Muscle layer of duodenum (tissue), 2 donors: Measurements from ENCODE around the gene TSTD1.
A peak's percentile ranks its signal among the peaks of the same experiment; 100 is the strongest.

Experiments used
- H3K27ac ChIP-seq: one replicate; pipeline ENCODE4 v1.7.0; 2013; ENCODE audit warnings: mild to moderate bottlenecking, low read length
- H3K27me3 ChIP-seq: one replicate; pipeline ENCODE4 v1.7.0; 2013; ENCODE audit warnings: low read depth, mild to moderate bottlenecking, control low read depth, low read length
- H3K36me3 ChIP-seq, 2 donors: one replicate each; pipeline ENCODE4 v1.7.0; 2013; ENCODE audit warnings: low read length in 2 of 2, control low read depth in 1 of 2, mild to moderate bottlenecking in 1 of 2; ENCODE audit not compliant: insufficient read depth in 2 of 2, control insufficient read depth in 1 of 2
- H3K4me1 ChIP-seq, 2 donors: one replicate each; pipeline ENCODE4 v1.7.0; 2013; ENCODE audit warnings: low read length in 2 of 2, mild to moderate bottlenecking in 2 of 2, control low read depth in 1 of 2, moderate library complexity in 1 of 2; ENCODE audit not compliant: insufficient read depth in 2 of 2, control insufficient read depth in 1 of 2
- H3K4me3 ChIP-seq, 2 donors: one replicate each; pipeline ENCODE4 v1.7.0; 2013; ENCODE audit warnings: low read length in 2 of 2, low read depth in 1 of 2, mild to moderate bottlenecking in 1 of 2
- H3K9me3 ChIP-seq, 2 donors: one replicate each; pipeline ENCODE4 v1.7.0; 2013; ENCODE audit warnings: low read length in 2 of 2, control low read depth in 1 of 2, mild to moderate bottlenecking in 1 of 2; ENCODE audit not compliant: control insufficient read depth in 1 of 2
- donor health status: healthy.

TSTD1 gene, protein sequence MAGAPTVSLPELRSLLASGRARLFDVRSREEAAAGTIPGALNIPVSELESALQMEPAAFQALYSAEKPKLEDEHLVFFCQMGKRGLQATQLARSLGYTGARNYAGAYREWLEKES

DNA sequence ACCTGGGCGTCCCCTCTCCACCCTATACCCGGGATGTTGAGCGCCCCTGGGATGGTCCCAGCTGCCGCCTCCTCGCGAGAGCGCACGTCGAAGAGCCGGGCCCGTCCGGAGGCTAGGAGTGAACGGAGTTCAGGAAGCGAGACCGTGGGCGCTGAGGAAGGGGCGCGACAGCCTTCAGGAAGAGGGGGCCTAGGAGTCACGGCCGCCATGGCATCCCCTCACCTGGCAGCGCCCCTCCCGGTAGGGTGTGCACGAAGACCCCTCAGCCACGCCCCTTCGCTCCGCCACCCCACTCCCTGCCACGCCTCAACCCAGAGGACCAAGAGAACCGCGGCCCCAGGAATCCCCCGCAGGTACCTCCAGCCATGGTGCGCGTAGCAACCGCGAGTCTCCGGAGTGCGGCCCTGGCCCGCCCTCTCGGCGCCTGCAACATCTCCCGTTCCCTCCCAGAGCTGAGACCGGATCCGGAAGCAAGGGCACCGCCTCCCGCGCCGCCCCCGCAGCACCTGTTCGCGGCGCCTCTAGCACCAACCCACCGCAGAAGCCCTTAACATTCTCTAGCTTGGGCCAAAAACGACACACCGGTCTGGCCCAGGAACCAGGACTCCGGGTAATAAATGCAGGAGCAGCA, at the start of gene TSTD1:
Gene TSTD1, minus strand, starts transcription at position 442 of the 631 bp plus-strand sequence. Its CDS starts 75 bp downstream, at position 367.
- Histone ChIP-seq H3K4me1 (peaks cover 4 to 8% of the 10 kb centered on the region in 2 donors), H3K27ac (no peak within 1 kb of the TSS), H3K9me3 (no peaks in the 10 kb centered on the region), H3K27me3 (no peaks in the 10 kb centered on the region), H3K36me3 (peaks cover 36 to 38% of the 10 kb centered on the region in 2 donors), H3K4me3 (peak within 1 kb of the TSS; percentile 56 to 67)

DNA sequence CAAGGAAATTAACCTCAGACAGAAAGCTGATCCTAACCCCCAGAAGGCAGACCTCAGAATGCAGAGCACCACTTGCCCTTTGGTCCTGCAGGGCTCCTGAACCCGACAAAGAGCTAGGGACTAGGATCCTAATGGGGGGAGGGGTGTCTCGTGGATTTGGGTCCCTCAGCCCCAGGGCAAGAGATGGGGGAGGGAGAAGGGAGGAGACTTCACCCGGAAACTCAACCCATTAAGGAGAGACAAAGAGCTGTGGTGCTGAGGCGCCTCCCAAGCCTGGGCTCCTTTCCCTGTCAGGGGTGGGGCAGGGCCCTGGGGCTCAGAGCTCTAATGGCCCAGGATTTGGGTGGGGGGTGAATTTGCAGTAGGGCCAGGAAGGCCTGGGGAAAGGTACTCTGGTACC, 47.7 kb upstream of the TSTD1 start:
- no peaks in the 10 kb centered on the region for H3K9me3 ChIP-seq
- no peaks in the 10 kb centered on the region for H3K27me3 ChIP-seq
- no peak overlapping the region for H3K4me3 ChIP-seq
- H3K36me3 ChIP-seq: no peaks in the 10 kb centered on the region
- no peaks in the 10 kb centered on the region for H3K4me1 ChIP-seq
- H3K27ac ChIP-seq: no peak overlapping the region

DNA sequence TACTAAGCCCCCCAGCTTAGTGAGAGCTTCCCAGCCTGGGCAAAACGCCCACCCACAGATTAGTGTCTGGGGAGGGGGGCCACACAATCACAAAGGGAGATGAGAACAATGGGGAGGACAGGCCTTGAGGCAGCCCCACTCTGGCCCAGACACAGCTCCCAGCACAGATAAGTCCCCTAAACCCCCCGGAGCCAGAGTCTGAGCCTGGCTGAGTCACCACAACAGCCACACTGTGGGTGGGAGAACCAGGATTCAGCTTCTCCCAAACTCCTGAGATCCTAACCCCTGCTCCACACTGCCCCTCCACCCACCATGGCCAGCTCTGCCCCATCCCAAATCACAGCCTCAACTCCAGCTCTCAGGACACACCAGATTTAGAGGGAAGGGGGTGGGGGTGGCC, 46.4 kb upstream of the TSTD1 start:
- Histone ChIP-seq H3K36me3 (no peaks in the 10 kb centered on the region), H3K27me3 (no peaks in the 10 kb centered on the region), H3K27ac (no peak overlapping the region), H3K4me3 (no peak overlapping the region), H3K4me1 (no peaks in the 10 kb centered on the region), H3K9me3 (no peaks in the 10 kb centered on the region)

DNA sequence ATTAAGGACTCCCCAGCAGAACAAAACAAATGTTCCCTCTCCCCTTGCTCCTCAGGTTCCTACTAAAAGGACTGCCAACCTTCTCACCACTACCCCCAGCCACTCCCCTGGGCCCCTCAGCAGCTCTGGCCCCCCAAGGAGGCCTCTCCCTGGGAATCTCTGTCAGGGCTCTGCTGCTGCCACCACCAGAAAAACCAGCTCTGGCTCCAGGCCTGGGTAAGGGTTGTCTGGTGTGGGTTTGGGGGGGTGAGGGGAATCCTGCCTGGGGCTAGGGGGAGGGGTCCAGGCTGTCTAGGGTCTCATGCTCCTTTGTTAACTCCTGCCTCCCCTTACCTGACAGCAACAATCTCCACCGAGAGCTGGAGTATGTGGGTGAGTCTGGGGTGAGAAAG, 45.8 kb upstream of the TSTD1 start:
- Histone ChIP-seq H3K36me3 (no peaks in the 10 kb centered on the region), H3K4me1 (no peaks in the 10 kb centered on the region), H3K9me3 (no peaks in the 10 kb centered on the region), H3K27me3 (no peaks in the 10 kb centered on the region), H3K27ac (no peak overlapping the region), H3K4me3 (no peak overlapping the region)

DNA sequence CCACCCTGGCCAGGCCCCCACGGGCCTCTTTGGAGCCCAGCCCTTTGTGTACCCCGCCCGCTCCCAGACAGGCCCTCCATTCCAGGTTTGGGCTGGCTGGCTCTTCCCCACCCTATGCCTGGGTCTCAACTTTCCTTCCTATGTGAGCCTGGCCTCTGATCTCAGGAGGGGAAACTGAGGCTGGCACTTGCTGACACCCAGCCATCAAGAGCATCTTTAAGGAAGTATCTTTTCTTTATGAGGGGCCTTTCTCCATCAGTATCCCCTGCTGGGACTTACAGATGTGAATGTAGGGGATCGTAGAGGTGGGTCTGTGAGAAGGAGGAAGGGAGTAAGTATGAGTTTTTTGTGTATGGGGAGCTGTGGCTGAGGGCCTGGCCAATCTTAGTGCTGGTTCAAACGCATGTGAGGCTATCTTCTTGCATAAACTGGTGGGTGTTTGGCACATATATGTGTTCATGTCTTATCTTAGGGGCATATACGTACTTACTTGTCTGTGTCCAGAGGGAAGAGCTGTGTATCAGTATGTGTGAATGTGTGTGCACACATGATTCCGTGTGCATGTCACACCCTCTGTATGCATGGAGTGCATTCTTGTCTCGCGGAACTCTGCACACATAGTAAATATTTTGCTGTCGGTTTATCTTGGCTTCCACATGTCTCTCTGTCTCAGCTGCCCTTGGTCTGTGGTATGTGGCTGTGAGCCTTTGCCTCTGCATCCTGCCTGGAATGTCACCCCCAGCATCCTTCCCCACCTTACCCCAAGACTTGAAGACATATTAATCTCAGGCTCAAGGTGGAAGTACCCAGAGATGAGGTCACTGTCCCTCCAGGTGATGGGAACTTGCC, 45.2 kb upstream of the TSTD1 start:
- H3K36me3 ChIP-seq: no peaks in the 10 kb centered on the region
- no peaks in the 10 kb centered on the region for H3K4me1 ChIP-seq
- no peak overlapping the region for H3K4me3 ChIP-seq
- H3K9me3 ChIP-seq: no peaks in the 10 kb centered on the region
- H3K27ac ChIP-seq: no peak overlapping the region
- H3K27me3 ChIP-seq: no peaks in the 10 kb centered on the region

DNA sequence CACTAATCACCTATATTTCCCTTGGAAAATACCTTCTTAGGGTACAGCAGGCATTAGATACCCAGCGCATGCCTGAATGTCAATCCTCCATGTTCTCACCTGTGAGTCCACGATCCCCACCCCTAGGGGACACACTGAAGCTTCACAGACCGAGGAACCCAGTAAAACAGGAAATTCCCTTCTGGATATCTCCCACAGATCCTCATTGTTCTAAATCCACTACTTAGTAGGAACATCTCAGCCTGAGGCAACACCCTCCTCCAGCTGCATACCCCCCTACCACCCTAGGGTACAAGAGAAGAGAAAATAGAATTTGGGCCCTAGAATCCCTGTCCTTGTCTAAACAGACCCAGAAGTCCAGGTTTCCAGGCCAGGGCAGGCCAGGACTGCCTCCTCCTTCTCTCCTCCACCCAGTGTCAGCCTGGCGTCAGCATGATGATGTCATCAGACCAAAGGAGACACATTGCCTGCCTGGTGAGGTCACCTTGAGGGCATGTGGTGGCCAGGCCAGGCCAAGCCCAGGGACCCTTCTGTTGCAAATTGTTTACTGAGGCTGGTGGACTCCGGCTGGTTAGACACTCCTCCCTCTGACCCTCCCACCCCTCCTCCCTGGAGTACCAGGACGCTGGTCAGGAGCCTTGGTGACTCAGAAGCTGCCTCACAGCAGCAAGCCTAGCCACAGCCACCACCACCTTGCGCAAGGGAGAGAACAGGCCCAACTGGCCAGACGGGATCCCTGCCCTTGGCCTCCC, 44.4 kb upstream of the TSTD1 start:
- Histone ChIP-seq H3K27ac (peak overlapping the region; percentile 5), H3K36me3 (no peaks in the 10 kb centered on the region), H3K4me1 (no peaks in the 10 kb centered on the region), H3K9me3 (no peaks in the 10 kb centered on the region), H3K27me3 (no peaks in the 10 kb centered on the region), H3K4me3 (no peak overlapping the region)

DNA sequence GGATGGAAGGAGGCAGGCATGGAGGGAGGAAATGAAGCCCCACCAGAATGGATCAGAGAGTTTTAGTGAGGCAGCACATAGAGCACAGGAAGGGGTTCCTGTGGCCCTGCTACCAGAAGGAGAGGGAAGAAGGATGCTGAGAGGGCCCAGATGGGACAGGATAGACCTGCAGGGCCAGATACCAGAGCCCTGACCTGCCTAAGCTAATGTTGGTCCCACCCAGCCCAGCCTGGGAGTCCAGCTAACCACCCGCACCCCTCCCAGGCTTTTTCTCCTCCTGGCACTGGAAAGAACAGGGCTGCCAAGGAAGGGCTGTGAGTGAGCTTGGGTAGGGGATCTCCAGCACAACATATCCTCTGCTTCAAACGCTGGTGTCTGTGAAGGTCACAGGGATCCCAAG, 43.7 kb upstream of the TSTD1 start:
- Histone ChIP-seq H3K9me3 (no peaks in the 10 kb centered on the region), H3K4me3 (no peak overlapping the region), H3K27ac (no peak overlapping the region), H3K36me3 (no peaks in the 10 kb centered on the region), H3K27me3 (no peaks in the 10 kb centered on the region), H3K4me1 (no peaks in the 10 kb centered on the region)

DNA sequence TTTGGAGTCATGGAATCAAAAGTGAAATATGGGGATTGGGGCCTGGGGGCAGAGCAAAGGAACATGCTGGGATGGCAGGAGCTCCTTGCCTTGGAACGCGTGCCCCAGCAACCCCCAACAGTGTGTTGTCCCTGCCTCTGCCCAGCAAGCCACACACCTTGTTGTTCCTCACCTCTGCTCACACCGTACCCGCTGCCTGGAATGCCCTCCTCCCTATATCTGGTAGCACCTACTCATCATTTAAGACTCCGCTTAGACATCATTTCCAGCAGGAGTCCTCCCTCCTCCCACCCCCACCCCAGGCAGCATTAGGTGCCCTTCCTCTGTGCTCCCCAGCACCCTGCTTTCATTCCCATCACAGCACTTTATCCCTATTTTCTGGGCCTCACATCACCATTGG, 42.8 kb upstream of the TSTD1 start:
- Histone ChIP-seq H3K36me3 (no peaks in the 10 kb centered on the region), H3K27ac (no peak overlapping the region), H3K27me3 (no peaks in the 10 kb centered on the region), H3K9me3 (no peaks in the 10 kb centered on the region), H3K4me1 (no peaks in the 10 kb centered on the region), H3K4me3 (no peak overlapping the region)

DNA sequence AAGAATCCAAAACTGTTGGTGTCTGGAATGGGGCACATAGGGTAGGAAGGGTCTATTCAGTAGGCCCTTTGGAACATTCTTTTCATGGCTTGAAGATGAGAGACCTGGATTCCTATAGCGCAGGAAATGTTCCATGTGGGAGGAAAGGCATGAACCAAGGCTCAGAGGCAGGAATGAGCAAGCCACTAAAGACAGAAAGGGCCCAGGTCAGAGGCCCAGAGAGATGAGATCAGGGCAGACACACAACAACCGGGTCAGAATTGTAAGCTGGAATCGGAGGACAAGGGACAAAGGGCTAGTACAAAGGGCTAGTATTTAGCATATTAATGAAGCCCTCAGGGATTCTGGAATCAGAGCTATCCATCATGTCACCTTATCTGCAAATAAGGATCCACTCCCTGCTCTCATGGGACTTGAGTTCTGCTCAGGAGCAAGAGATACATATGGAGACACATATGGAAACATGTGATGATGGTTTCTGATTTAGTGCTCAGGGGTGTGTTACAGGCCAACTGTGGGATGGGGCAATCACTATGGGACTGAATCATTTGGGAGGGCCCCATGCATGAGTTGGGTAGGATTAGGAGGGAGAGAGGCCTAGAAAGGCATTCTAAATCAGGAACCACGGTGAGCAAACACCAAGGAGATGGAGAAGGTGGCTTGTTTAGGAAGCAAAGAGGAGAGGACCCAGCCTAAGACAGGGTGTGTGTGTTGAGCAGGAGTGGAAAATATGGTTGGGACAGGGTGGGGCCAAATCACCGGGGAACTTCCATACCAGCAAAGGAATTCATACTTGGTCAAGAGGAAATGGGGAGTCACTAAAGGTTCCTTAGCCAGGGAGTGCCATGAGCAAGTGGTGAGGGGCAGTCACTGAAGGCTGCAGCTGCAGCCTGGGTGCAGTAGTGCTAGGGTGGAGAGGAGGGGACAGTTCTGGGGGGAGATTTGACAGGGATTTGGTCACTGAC, 42.0 kb upstream of the TSTD1 start:
- Histone ChIP-seq H3K4me1 (no peaks in the 10 kb centered on the region), H3K36me3 (no peaks in the 10 kb centered on the region), H3K27me3 (no peaks in the 10 kb centered on the region), H3K4me3 (no peak overlapping the region), H3K9me3 (no peaks in the 10 kb centered on the region), H3K27ac (no peak overlapping the region)

DNA sequence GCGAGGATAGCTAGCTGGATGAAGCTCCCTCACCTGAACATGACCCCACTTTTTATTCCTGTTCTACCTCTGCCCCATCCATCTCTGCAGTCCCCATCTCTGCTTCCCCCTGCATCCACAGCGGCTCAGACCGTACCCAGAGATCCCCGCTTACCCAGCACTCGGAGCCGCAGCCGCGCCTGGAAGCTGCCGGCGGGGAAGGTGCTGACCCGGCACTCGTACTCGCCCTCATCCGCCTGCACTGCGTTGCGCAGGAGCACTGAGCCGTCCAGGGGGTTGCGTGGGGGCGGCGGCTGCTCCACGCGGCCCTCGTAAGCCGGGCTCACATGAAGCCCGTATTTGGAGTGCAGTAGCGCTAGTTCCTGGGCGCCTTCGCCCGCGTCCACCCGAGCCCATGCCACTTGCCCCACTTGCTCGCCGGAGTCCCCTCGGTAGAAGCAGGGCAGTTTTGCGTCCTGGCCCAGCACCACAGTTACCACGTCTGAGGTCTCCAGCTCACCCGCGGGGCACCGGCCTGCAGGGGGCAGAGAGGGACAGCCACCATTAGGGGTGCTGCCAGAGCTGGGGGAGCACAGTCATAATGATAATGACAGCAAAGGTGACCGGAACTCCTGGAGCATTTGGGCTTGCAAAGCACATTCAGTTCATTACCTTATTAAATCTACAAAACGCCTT, 40.8 kb upstream of the TSTD1 start:
- H3K4me1 ChIP-seq: no peaks in the 10 kb centered on the region
- H3K27me3 ChIP-seq: no peaks in the 10 kb centered on the region
- H3K27ac ChIP-seq: no peak overlapping the region
- H3K36me3 ChIP-seq: no peaks in the 10 kb centered on the region
- H3K4me3 ChIP-seq: no peak overlapping the region
- H3K9me3 ChIP-seq: no peaks in the 10 kb centered on the region
